AG10803 (cell line): ENCODE data around the gene NAA38.

Experiments
- DNase-seq: peaks from one replicate; pipeline ENCODE4 v3.0.0; 2010; ENCODE audit warnings: low read depth
- H3K4me3 ChIP-seq: 2 replicates; pipeline ENCODE4 v1.5.1; 2011; ENCODE audit warnings: mild to moderate bottlenecking, low read length, control low read depth
- CTCF ChIP-seq: conservative IDR thresholded peaks from 2 replicates; pipeline ENCODE4 v1.5.1; 2011; ENCODE audit warnings: mild to moderate bottlenecking, low read length, control low read depth, inconsistent platforms

The NAA38 gene

GRCh38 chr17:7850701-7851437 lies 6.5 kb downstream of the NAA38 start:
- H3K4me3 ChIP-seq: no peak overlapping the region
- DNase-seq: no peak

GRCh38 chr17:7849751-7850504 lies 7.4 kb downstream of the NAA38 start:
- no peak for DNase-seq
- TF ChIP-seq CTCF: no peak
- no peak overlapping the region for H3K4me3 ChIP-seq

More at GRCh38 chr17:7850701-7851437, 6.5 kb downstream of the NAA38 start:
- no peak for TF ChIP-seq CTCF

- no peak overlapping the region for H3K4me3 ChIP-seq
- DNase-seq: no peak
- TF ChIP-seq CTCF: no peak
Measured at GRCh38 chr17:7849130-7849750, 8.1 kb downstream of the NAA38 start.

- TF ChIP-seq CTCF: no peak
- H3K4me3 ChIP-seq: no peak overlapping the region
- DNase-seq: no peak
Measured at GRCh38 chr17:7848739-7849129, 8.6 kb downstream of the NAA38 start.

- TF ChIP-seq CTCF: no peak
- no peak for DNase-seq
- no peak overlapping the region for H3K4me3 ChIP-seq
Measured at GRCh38 chr17:7848131-7848579, 9.2 kb downstream of the NAA38 start.

- no peak overlapping the region for H3K4me3 ChIP-seq
- DNase-seq: no peak
- no peak for TF ChIP-seq CTCF
Measured at GRCh38 chr17:7846765-7847661, 10.3 kb downstream of the NAA38 start.
